K562 (cell line): ENCODE data around the gene PDGFA. TPM values are rescaled to one million over a fixed set of nuclear protein-coding genes. Genes with fewer than 3 reads are reported as not detected.

Experiments
- ATAC-seq: fragments of 200-7000 bp; cut with Tn5 transposase; 3 replicates; pipeline ENCODE4 v1.9.1; 2020; ENCODE audit warnings: moderate library complexity
- BruUV-seq: library from RNA; stranded (reverse); fragments of 400-500 nt; replicated peaks from 2 replicates; lab custom pipeline; 2021; lab: Mats Ljungman, UMichigan
- CTCF ChIA-PET: fragments of 300-600 bp; formaldehyde crosslinking; extraction: SDS; loops from one replicate; lab custom pipeline; 2021; ENCODE audit warnings: low intra/inter-chr PET ratio; lab: Yijun Ruan, JAX
- POLR2A ChIA-PET: fragments of 300-600, 350-650 bp; sonication (Branson Sonifier 250); formaldehyde crosslinking; extraction: SDS; loops from one replicate; lab custom pipeline; 2021; ENCODE audit warnings: antibody characterized with exemption, inconsistent platforms; lab: Yijun Ruan, JAX
- DNase-seq, 4 experiments: peaks; one replicate each; pipeline versions ENCODE4 v3.0.0 to v3.0.0-alpha.2; 2011 to 2018; ENCODE audit warnings: low spot score in 3 of 4, mixed read lengths in 3 of 4; ENCODE audit errors: extremely low read depth in 1 of 4
- FAIRE-seq: peaks from 2 replicates; lab custom pipeline; 2011; peaks lifted over from hg19 to GRCh38; lab: Jason Lieb, UNC
- H2AFZ ChIP-seq: 2 replicates; pipeline ENCODE4 v1.6.0; 2011; ENCODE audit warnings: low read depth, low read length, control low read depth, inconsistent platforms
- H3K27ac ChIP-seq: fragments of 200-600 bp; 3 replicates; pipeline ENCODE4 v1.8.0; 2011; ENCODE audit warnings: low read depth, mild to moderate bottlenecking, control low read depth, inconsistent platforms, low read length, moderate library complexity, mixed read lengths; ENCODE audit errors: extremely low read depth
- H3K27me3 ChIP-seq, 2 experiments: fragments of 300-600 bp in 1 of 2; 2 replicates in 1 of 2; 3 replicates in 1 of 2; pipeline versions ENCODE4 v1.6.0 to v1.8.0; 2011; ENCODE audit warnings: inconsistent platforms in 2 of 2, low read length in 2 of 2, mild to moderate bottlenecking in 1 of 2, mixed read lengths in 1 of 2, moderate library complexity in 1 of 2; ENCODE audit not compliant: control insufficient read depth in 2 of 2, insufficient read depth in 2 of 2
- H3K36me3 ChIP-seq: fragments of 300-600 bp; 3 replicates; pipeline ENCODE4 v1.8.0; 2011; ENCODE audit warnings: mild to moderate bottlenecking, low read length, inconsistent platforms; ENCODE audit not compliant: control insufficient read depth, insufficient read depth
- H3K4me1 ChIP-seq, 2 experiments: fragments of 200-600 bp in 1 of 2; replicated peaks in 1 of 2; 2 replicates in 1 of 2; 3 replicates in 1 of 2; pipeline versions ENCODE4 v1.5.1 to v1.8.0; 2011; ENCODE audit warnings: inconsistent platforms in 2 of 2, low read length in 2 of 2, mild to moderate bottlenecking in 1 of 2, mixed read lengths in 1 of 2, moderate library complexity in 1 of 2; ENCODE audit not compliant: control insufficient read depth in 2 of 2, insufficient read depth in 2 of 2
- H3K4me2 ChIP-seq: 2 replicates; pipeline ENCODE4 v1.6.1; 2011; ENCODE audit warnings: low read length, control low read depth, inconsistent platforms, mixed read lengths; ENCODE audit not compliant: insufficient read depth
- H3K4me3 ChIP-seq: fragments of 200-600 bp; sonication (generic), shearing (Covaris generic); 2 replicates; pipeline ENCODE4 v1.5.1; 2016; ENCODE audit warnings: control low read depth, inconsistent platforms
- H3K79me2 ChIP-seq: fragments of 200-600 bp; 3 replicates; pipeline ENCODE4 v1.8.0; 2011; ENCODE audit warnings: low read length, inconsistent platforms; ENCODE audit not compliant: control insufficient read depth, insufficient read depth
- H3K9ac ChIP-seq, 2 experiments: 2 replicates each; pipeline versions ENCODE4 v1.6.0 to v1.6.1; 2011; ENCODE audit warnings: low read depth in 2 of 2, low read length in 2 of 2, control low read depth in 1 of 2, inconsistent platforms in 1 of 2, mild to moderate bottlenecking in 1 of 2, mixed read lengths in 1 of 2; ENCODE audit not compliant: insufficient read depth in 1 of 2
- H3K9me1 ChIP-seq: one replicate; pipeline ENCODE4 v1.6.0; 2011; ENCODE audit warnings: inconsistent platforms, mild to moderate bottlenecking, low read length, moderate library complexity; ENCODE audit not compliant: control insufficient read depth, insufficient read depth
- H3K9me3 ChIP-seq: replicated peaks from 2 replicates; pipeline ENCODE4 v1.5.1; 2011; ENCODE audit warnings: low read depth, low read length, inconsistent platforms; ENCODE audit not compliant: control insufficient read depth, insufficient read depth
- H4K20me1 ChIP-seq: replicated peaks from 2 replicates; pipeline ENCODE4 v1.6.1; 2011; ENCODE audit warnings: low read length, inconsistent platforms, mixed read lengths; ENCODE audit not compliant: control insufficient read depth, insufficient read depth
- ATF3 ChIP-seq, 2 experiments: fragments of 450-650 bp in 1 of 2; sonication (generic) in 1 of 2; formaldehyde crosslinking in 1 of 2; IDR thresholded peaks in 1 of 2; conservative IDR thresholded peaks in 1 of 2; 2 replicates each; pipeline versions ENCODE4 v1.6.1 to v1.8.1; 2016 to 2023; ENCODE audit warnings: mild to moderate bottlenecking in 2 of 2, moderate library complexity in 2 of 2, inconsistent platforms in 1 of 2, missing genetic modification reagents in 1 of 2
- BRD9 ChIP-seq: fragments of 450-650 bp; IDR thresholded peaks from 2 replicates; pipeline ENCODE4 v1.6.1; 2018; ENCODE audit warnings: low read depth; ENCODE audit not compliant: partially characterized antibody
- GTF2E2 ChIP-seq: fragments of 200-800 bp; sonication (Bioruptor generic); IDR thresholded peaks from 2 replicates; pipeline ENCODE4 v1.6.1; 2016; ENCODE audit warnings: missing genetic modification characterization, missing compliant biosample characterization
- KHSRP ChIP-seq: fragments of 450-650 bp; IDR thresholded peaks from 2 replicates; pipeline ENCODE4 v1.6.1; 2017
- KLF6 ChIP-seq: fragments of 250-450 bp; sonication (Bioruptor Pico); IDR thresholded peaks from 2 replicates; pipeline ENCODE4 v1.4.0; 2020; ENCODE audit warnings: mild to moderate bottlenecking, moderate library complexity, borderline replicate concordance
- NCOA1 ChIP-seq: fragments of 450-650 bp; IDR thresholded peaks from 2 replicates; pipeline ENCODE4 v1.6.1; 2016; ENCODE audit warnings: low read depth
- NCOA4 ChIP-seq: fragments of 450-650 bp; IDR thresholded peaks from 2 replicates; pipeline ENCODE4 v1.6.1; 2018; ENCODE audit warnings: mild to moderate bottlenecking; ENCODE audit not compliant: partially characterized antibody
- NCOR1 ChIP-seq: fragments of 450-650 bp; IDR thresholded peaks from 2 replicates; pipeline ENCODE4 v1.6.1; 2016; ENCODE audit warnings: mild to moderate bottlenecking, moderate library complexity
- RAD21 ChIP-seq, 2 experiments: fragments of 250-450 bp in 1 of 2; fragments of 450-650 bp in 1 of 2; sonication (Bioruptor Pico) in 1 of 2; formaldehyde crosslinking in 1 of 2; IDR thresholded peaks in 1 of 2; conservative IDR thresholded peaks in 1 of 2; 2 replicates each; pipeline versions ENCODE4 v1.4.0 to v1.8.0; 2020 to 2022; ENCODE audit warnings: mild to moderate bottlenecking in 2 of 2, moderate library complexity in 1 of 2
- RNF2 ChIP-seq: sonication (generic); IDR thresholded peaks from 2 replicates; pipeline ENCODE4 v1.6.1; 2016
- SIX5 ChIP-seq, 2 experiments: IDR thresholded peaks; 2 replicates each; pipeline ENCODE4 v1.6.1; 2011; ENCODE audit warnings: low read length in 2 of 2, borderline replicate concordance in 1 of 2, low read depth in 1 of 2, mild to moderate bottlenecking in 1 of 2, moderate library complexity in 1 of 2; ENCODE audit not compliant: insufficient read depth in 1 of 2
- ZNF274 ChIP-seq: IDR thresholded peaks from 2 replicates; pipeline ENCODE4 v1.6.1; 2011; ENCODE audit warnings: low read depth, mild to moderate bottlenecking, low read length, moderate library complexity, borderline replicate concordance
- ZNF444 ChIP-seq: fragments of 250-450 bp; sonication (Bioruptor Pico); IDR thresholded peaks from 2 replicates; pipeline ENCODE4 v1.4.0; 2020; ENCODE audit warnings: mild to moderate bottlenecking, moderate library complexity
- WGBS: fragments of 100-300 bp; shearing (Covaris generic); methylation state at CpG from one replicate; pipeline ENCODE4 v1.1.6; 2016; ENCODE audit warnings: low coverage, mixed read lengths; ENCODE audit not compliant: insufficient coverage; ENCODE audit errors: missing lambda C conversion rate; 5-methylcytosine and 5-hydroxymethylcytosine counted together
- in situ Hi-C: fragments of 300-500 bp; cut with MboI; formaldehyde crosslinking; loops from 4 replicates; pipeline ENCODE4 v1.15.0; 2018; ENCODE audit warnings: inconsistent platforms, mixed read lengths
- intact Hi-C: fragments of 100-400 bp; cut with micrococcal nuclease; formaldehyde crosslinking; loops from 2 replicates; pipeline ENCODE4 v1.14.2; 2022
- polyA plus RNA-seq, 8 experiments: library from polyadenylated mRNA; depleted of rRNA in 4 of 8; stranded (reverse) in 5 of 8; unstranded in 3 of 8; fragments of >200 nt; fragmentation: Nextera tagmentation in 2 of 8; fragmentation: Illumina TruSeq in 1 of 8; extraction: Ambion mirVana in 2 of 8; extraction: Trizol in 1 of 8; gene quantifications; 2 replicates each; pipeline versions ENCODE4 v1.2.1 to v1.2.3, GENCODE V29; 2011 to 2014; ENCODE audit warnings: inconsistent platforms in 1 of 8, missing spikeins in 1 of 8
- total RNA-seq, 7 experiments: library from RNA; depleted of rRNA in 6 of 7; stranded (reverse); fragments of >200 nt in 6 of 7; fragmentation: Illumina TruSeq in 2 of 7; extraction: Trizol in 2 of 7; gene quantifications; 2 replicates each; pipeline versions ENCODE4 v1.2.1 to v1.2.3, GENCODE V29; 2011 to 2021; ENCODE audit warnings: low replicate concordance in 1 of 7
- TF ChIP-seq, protein P1 (sequence below): sonication (generic); formaldehyde crosslinking; IDR thresholded peaks from 2 replicates; pipeline ENCODE4 v1.8.1; 2023; ENCODE audit warnings: missing genetic modification reagents, mild to moderate bottlenecking, borderline replicate concordance
- TF ChIP-seq, protein P2 (sequence below): fragments of 150-350 bp; conservative IDR thresholded peaks from 2 replicates; pipeline ENCODE4 v1.6.1; 2014; ENCODE audit warnings: low read length

PDGFA gene
- total and polyA plus RNA-seq, 9 of the 15 experiments (the other 6 are each of a cell fraction or from before 2014, with no cell fraction given) = 2.5 to 10.2 (median 4.6) TPM

- CTCF ChIA-PET = no interaction called here
- POLR2A ChIA-PET = no interaction called here
- TF ChIP-seq ATF3 (IDR thresholded peaks at IDR 0.05) (peak; percentile 70; the same call in 1 of the 2 replicates), ATF3 (CRISPR knock-in tag; conservative IDR thresholded peaks at IDR 0.05) (no peak), KHSRP (no peak), BRD9 (no peak), RNF2 (no peak), NCOR1 (no peak), GTF2E2 (tag) (no peak), ZNF274 (no peak), SIX5 (IDR thresholded peaks at IDR 0.05; ENCODE audit: borderline replicate concordance in 1 of 2, insufficient read depth in 1 of 2, low read depth in 1 of 2, low read length in 2 of 2) (no peak), KLF6 (CRISPR knock-in tag) (no peak), ZNF444 (CRISPR knock-in tag) (no peak), NCOA1 (no peak), RAD21 (CRISPR knock-in tag; conservative IDR thresholded peaks at IDR 0.05 in 1 of 2, IDR thresholded peaks at IDR 0.05 in 1 of 2) (no peak), NCOA4 (no peak)
- TF ChIP-seq, protein P1, sequence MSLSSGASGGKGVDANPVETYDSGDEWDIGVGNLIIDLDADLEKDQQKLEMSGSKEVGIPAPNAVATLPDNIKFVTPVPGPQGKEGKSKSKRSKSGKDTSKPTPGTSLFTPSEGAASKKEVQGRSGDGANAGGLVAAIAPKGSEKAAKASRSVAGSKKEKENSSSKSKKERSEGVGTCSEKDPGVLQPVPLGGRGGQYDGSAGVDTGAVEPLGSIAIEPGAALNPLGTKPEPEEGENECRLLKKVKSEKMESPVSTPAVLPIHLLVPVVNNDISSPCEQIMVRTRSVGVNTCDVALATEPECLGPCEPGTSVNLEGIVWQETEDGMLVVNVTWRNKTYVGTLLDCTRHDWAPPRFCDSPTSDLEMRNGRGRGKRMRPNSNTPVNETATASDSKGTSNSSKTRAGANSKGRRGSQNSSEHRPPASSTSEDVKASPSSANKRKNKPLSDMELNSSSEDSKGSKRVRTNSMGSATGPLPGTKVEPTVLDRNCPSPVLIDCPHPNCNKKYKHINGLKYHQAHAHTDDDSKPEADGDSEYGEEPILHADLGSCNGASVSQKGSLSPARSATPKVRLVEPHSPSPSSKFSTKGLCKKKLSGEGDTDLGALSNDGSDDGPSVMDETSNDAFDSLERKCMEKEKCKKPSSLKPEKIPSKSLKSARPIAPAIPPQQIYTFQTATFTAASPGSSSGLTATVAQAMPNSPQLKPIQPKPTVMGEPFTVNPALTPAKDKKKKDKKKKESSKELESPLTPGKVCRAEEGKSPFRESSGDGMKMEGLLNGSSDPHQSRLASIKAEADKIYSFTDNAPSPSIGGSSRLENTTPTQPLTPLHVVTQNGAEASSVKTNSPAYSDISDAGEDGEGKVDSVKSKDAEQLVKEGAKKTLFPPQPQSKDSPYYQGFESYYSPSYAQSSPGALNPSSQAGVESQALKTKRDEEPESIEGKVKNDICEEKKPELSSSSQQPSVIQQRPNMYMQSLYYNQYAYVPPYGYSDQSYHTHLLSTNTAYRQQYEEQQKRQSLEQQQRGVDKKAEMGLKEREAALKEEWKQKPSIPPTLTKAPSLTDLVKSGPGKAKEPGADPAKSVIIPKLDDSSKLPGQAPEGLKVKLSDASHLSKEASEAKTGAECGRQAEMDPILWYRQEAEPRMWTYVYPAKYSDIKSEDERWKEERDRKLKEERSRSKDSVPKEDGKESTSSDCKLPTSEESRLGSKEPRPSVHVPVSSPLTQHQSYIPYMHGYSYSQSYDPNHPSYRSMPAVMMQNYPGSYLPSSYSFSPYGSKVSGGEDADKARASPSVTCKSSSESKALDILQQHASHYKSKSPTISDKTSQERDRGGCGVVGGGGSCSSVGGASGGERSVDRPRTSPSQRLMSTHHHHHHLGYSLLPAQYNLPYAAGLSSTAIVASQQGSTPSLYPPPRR (CRISPR knock-in tag) = no peak
- TF ChIP-seq, protein P2, sequence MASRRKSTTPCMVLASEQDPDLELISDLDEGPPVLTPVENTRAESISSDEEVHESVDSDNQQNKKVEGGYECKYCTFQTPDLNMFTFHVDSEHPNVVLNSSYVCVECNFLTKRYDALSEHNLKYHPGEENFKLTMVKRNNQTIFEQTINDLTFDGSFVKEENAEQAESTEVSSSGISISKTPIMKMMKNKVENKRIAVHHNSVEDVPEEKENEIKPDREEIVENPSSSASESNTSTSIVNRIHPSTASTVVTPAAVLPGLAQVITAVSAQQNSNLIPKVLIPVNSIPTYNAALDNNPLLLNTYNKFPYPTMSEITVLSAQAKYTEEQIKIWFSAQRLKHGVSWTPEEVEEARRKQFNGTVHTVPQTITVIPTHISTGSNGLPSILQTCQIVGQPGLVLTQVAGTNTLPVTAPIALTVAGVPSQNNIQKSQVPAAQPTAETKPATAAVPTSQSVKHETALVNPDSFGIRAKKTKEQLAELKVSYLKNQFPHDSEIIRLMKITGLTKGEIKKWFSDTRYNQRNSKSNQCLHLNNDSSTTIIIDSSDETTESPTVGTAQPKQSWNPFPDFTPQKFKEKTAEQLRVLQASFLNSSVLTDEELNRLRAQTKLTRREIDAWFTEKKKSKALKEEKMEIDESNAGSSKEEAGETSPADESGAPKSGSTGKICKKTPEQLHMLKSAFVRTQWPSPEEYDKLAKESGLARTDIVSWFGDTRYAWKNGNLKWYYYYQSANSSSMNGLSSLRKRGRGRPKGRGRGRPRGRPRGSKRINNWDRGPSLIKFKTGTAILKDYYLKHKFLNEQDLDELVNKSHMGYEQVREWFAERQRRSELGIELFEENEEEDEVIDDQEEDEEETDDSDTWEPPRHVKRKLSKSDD = no peak
Observed at GRCh38 chr7:566100-566499, 46.5 kb upstream of the PDGFA start.

More at GRCh38 chr7:566100-566499, 46.5 kb upstream of the PDGFA start:
- ATAC-seq = no peak
- no peak for DNase-seq
- H3K79me2 ChIP-seq = no peaks in the 10 kb centered on the region
- no peaks in the 10 kb centered on the region for H3K9me3 ChIP-seq
- no peak overlapping the region for H3K4me3 ChIP-seq
- H4K20me1 ChIP-seq = no peaks in the 10 kb centered on the region
- H3K4me1 ChIP-seq = peaks cover 0 to 29% of the 10 kb centered on the region in 2 experiments; a peak in 2 of 5 replicates
- no peak overlapping the region for H3K9ac ChIP-seq
- no peaks in the 10 kb centered on the region; the same call in 2 of the 3 replicates for H3K36me3 ChIP-seq
- in situ Hi-C loops = no loop called here
- H3K4me2 ChIP-seq = no peak overlapping the region
- 23% methylated on average over 1 of the region's 1 CpG for WGBS
- no TSS peak for BruUV-seq
- no peak for FAIRE-seq
- no peak overlapping the region for H2AFZ ChIP-seq
- no peaks in the 10 kb centered on the region for H3K9me1 ChIP-seq
- no peak overlapping the region for H3K27ac ChIP-seq
- H3K27me3 ChIP-seq = no peaks in the 10 kb centered on the region
- intact Hi-C loops = no loop called here
